HEK293 (cell line): ENCODE data around the gene DLEC1.

Source experiments
- ZNF521 ChIP-seq: fragments of 450-650 bp; formaldehyde crosslinking; IDR thresholded peaks from 2 replicates; pipeline ENCODE4 v1.5.1; 2017; ENCODE audit warnings: missing biosample characterization, mild to moderate bottlenecking, missing genetic modification characterization
- ZNF658 ChIP-seq: fragments of 450-650 bp; formaldehyde crosslinking; IDR thresholded peaks from 2 replicates; pipeline ENCODE4; 2016; ENCODE audit warnings: missing biosample characterization, missing genetic modification characterization
- TF ChIP-seq, protein P1 (sequence below): sonication (generic); formaldehyde crosslinking; IDR thresholded peaks from 2 replicates; pipeline ENCODE4 v1.8.1; 2022; ENCODE audit warnings: mild to moderate bottlenecking, moderate library complexity, missing genetic modification reagents

DNA sequence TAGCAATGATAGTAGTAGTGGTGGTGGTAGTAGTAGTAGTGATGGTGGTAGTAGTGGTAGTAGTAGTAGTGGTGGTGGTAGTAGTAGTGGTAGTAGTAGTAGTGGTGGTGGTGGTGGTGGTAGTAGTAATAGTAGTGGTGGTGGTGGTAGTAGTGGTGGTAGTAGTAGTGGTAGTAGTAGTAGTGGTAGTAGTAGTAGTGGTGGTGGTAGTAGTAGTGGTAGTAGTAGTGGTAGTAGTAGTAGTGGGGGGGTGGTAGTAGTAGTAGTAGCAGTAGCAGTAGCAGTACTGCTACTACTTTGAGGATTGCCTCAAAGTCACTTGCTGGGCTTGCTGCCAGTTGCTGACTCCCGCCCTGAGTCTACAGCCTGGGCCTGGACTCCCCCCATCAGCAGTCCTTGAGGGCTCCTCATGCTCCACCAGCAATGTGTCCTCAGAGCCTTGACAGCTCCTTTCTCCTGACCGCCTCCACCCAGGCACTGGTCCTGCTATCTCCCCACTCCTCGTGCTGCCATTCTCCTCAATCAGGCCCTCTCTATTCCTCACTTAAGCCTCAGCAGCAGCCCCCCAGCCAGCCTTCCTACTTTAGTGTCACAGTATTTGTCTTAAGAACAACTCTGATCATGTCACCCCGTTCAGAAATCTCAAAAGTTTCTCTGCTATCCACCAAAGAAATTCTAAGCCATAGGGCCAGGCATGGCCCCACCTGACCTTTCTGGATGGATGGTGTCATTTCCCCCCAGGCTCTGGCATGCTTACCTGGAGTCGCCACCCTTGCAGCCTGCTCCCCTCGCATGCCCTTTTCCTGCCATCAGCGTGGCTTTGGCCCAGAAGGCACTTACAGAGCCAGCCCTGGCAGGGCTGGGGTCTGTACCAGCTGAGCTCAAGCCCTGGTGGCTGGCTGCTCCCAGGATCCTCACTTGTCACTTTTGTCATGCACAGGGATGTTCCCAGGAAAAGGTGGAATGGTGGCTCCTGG, 45.6 kb downstream of the DLEC1 start:
- TF ChIP-seq, protein P1, sequence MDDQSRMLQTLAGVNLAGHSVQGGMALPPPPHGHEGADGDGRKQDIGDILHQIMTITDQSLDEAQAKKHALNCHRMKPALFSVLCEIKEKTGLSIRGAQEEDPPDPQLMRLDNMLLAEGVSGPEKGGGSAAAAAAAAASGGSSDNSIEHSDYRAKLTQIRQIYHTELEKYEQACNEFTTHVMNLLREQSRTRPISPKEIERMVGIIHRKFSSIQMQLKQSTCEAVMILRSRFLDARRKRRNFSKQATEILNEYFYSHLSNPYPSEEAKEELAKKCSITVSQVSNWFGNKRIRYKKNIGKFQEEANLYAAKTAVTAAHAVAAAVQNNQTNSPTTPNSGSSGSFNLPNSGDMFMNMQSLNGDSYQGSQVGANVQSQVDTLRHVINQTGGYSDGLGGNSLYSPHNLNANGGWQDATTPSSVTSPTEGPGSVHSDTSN (CRISPR knock-in tag) = no peak
- TF ChIP-seq ZNF658 (tag by site-specific recombination) (no peak), ZNF521 (tag by site-specific recombination) (no peak)
